ENCODE results near the gene ARHGAP15.

DNA sequence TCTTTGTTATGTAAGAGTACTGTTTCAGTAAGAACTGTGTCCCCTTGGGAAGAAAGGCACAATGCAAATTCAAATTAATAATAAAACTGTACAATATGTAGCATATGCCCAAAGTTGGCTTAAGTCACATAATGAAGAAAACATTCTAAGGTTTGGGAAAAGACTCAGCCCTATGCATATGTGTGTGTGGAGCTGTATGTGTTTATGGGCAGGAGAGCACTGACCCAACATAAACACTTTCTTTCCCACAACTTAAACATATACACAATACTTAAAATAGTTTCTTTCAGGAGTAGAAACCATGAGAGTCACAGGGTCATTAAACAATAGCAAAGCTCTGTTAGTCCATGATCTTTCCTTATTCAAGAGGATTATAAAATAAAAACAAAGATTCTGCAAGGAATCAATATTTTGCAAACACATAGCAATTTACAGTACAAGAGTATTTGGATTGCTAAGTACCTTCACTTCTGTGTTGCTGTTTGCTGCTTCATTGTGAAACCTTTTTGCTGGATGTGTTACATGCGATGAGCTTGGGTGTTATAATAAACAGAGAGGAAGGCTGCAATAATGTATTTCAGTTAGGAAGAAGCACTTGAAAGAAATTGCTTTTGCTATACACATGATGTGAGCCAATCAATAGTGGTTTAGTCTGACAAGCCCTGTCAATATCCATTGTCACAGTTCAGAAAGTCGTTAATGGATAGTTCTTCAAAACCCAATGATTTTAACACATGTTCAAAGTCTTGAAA is 347.3 kb downstream of the ARHGAP15 start:
- TF ChIP-seq, protein P1, sequence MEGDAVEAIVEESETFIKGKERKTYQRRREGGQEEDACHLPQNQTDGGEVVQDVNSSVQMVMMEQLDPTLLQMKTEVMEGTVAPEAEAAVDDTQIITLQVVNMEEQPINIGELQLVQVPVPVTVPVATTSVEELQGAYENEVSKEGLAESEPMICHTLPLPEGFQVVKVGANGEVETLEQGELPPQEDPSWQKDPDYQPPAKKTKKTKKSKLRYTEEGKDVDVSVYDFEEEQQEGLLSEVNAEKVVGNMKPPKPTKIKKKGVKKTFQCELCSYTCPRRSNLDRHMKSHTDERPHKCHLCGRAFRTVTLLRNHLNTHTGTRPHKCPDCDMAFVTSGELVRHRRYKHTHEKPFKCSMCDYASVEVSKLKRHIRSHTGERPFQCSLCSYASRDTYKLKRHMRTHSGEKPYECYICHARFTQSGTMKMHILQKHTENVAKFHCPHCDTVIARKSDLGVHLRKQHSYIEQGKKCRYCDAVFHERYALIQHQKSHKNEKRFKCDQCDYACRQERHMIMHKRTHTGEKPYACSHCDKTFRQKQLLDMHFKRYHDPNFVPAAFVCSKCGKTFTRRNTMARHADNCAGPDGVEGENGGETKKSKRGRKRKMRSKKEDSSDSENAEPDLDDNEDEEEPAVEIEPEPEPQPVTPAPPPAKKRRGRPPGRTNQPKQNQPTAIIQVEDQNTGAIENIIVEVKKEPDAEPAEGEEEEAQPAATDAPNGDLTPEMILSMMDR (IDR thresholded peaks at IDR 0.05), result no peak
- TF ChIP-seq POLR2A (IDR thresholded peaks at IDR 0.05), result no peak

All from adrenal gland (tissue), 5 donors.